Osteocyte (in vitro differentiated cells): ENCODE measurements around the gene PPRC1. TPM values are rescaled to one million over a fixed set of nuclear protein-coding genes. Genes with fewer than 3 reads are reported as not detected.
A peak's percentile ranks its signal among the peaks of the same experiment; 100 is the strongest.

Source experiments
- DNase-seq: peaks from one replicate; pipeline ENCODE4 v3.0.0; 2021; ENCODE audit warnings: mixed read lengths; ENCODE audit not compliant: unreplicated experiment; ENCODE audit errors: extremely low spot score
- H3K27ac Mint-ChIP-seq: one replicate; pipeline ENCODE4 v1.8.0; 2021; ENCODE audit warnings: mild to moderate bottlenecking, mixed read lengths; ENCODE audit not compliant: unreplicated experiment
- H3K27me3 Mint-ChIP-seq: one replicate; pipeline ENCODE4 v1.8.0; 2021; ENCODE audit warnings: mixed read lengths; ENCODE audit not compliant: unreplicated experiment
- H3K36me3 Mint-ChIP-seq: one replicate; pipeline ENCODE4 v1.8.0; 2021; ENCODE audit warnings: mixed read lengths; ENCODE audit not compliant: unreplicated experiment
- H3K4me1 Mint-ChIP-seq: one replicate; pipeline ENCODE4 v1.8.0; 2021; ENCODE audit warnings: mixed read lengths; ENCODE audit not compliant: unreplicated experiment
- H3K4me3 Mint-ChIP-seq: one replicate; pipeline ENCODE4 v1.8.0; 2021; ENCODE audit warnings: mild to moderate bottlenecking, moderate library complexity, mixed read lengths; ENCODE audit not compliant: unreplicated experiment
- H3K9me3 Mint-ChIP-seq: one replicate; pipeline ENCODE4 v1.8.0; 2021; ENCODE audit warnings: mixed read lengths; ENCODE audit not compliant: unreplicated experiment
- CTCF ChIP-seq: fragments of 200-600 bp; sonication (generic); IDR thresholded peaks from 2 replicates; pipeline ENCODE4 v1.5.0; 2021; ENCODE audit warnings: antibody characterized with exemption, mild to moderate bottlenecking, moderate library complexity
- total RNA-seq: library from RNA; stranded (reverse); gene quantifications from 2 replicates; pipeline ENCODE4 v1.2.1, GENCODE V29; 2021

Gene PPRC1
- total RNA-seq, 1 donor from 2014 or later: 40.7 TPM

GRCh38 chr10:102121739-102122372 is 11.0 kb upstream of the PPRC1 start:
- Mint-ChIP-seq H3K27me3 (no peaks in the 10 kb centered on the region), H3K4me3 (peak overlapping the region; percentile 82), H3K36me3 (no peaks in the 10 kb centered on the region), H3K27ac (peak overlapping the region; percentile 91), H3K9me3 (no peaks in the 10 kb centered on the region), H3K4me1 (peaks cover 35% of the 10 kb centered on the region)
- DNase-seq: no peak
- no peak for TF ChIP-seq CTCF

DNA sequence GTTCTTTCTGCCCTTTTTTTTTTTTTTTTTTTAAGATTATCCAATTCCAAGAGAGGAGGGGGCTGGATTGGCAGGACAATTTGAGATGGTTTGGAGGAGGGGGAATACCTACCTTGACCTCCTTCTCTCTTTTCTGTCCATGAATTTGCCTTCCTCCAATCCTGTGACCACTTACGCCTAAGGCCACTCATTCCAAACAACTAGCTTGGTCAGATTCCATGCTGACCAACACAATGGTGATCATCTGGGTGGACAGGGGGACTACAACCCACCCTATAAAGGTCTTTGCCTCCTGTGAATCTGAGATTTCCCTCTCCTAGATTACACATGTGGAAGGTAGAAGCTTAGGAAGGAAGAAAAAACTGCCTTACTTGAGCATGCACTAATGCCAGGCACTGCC is 10.4 kb upstream of the PPRC1 start:
- Mint-ChIP-seq H3K4me1 (peaks cover 30% of the 10 kb centered on the region), H3K27ac (peak overlapping the region; percentile 91), H3K4me3 (no peak overlapping the region), H3K27me3 (no peaks in the 10 kb centered on the region), H3K9me3 (no peaks in the 10 kb centered on the region), H3K36me3 (no peaks in the 10 kb centered on the region)
- no peak for DNase-seq
- TF ChIP-seq CTCF: no peak

GRCh38 chr10:102123223-102123622 is 9.6 kb upstream of the PPRC1 start:
- Mint-ChIP-seq H3K27me3 (no peaks in the 10 kb centered on the region), H3K9me3 (no peaks in the 10 kb centered on the region), H3K4me3 (no peak overlapping the region), H3K27ac (no peak overlapping the region), H3K4me1 (peaks cover 29% of the 10 kb centered on the region), H3K36me3 (no peaks in the 10 kb centered on the region)
- no peak for DNase-seq
- no peak for TF ChIP-seq CTCF

DNA sequence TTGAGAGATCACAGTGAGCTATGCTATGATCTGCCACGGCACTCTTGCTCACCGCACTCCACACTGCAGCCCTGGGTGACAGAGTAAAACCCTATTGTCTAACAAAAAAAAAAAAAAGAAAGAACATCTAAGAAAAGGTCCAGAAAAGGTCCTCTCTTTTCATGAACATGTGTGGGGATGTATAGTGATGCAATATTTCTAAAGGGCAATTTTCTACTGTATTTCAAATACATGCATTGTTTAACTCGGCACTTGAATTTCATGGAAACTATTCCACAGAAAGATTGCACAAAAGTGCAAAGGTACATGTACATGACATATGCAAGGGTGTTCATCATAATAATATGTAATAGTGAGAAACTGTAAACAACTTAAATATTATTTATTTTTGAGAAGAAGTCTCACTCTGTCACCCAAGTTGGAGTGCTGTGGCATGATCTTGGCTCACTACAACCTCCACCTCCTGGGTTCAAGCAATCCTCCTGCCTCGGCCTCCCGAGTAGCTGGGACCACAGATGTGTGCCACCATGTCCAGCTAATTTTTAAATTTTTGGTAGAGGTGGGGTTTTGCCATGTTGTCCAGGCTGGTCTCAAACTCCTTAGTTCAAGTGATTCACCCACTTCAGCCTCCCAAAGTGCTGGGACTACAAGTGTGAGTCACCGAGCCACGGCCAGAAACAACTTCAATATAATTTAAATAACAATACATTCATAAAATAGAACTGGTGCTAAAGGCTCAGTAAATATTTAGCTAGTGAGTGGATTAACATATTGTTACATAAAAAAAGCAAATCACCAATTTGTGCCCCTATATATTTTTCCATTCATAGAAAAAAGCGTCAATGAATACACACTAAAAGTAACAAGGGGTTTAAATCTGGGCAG is 1.3 kb upstream of the PPRC1 start:
- H3K4me3 Mint-ChIP-seq: no peak overlapping the region
- H3K36me3 Mint-ChIP-seq: no peaks in the 10 kb centered on the region
- H3K27me3 Mint-ChIP-seq: no peaks in the 10 kb centered on the region
- no peak for TF ChIP-seq CTCF
- no peaks in the 10 kb centered on the region for H3K9me3 Mint-ChIP-seq
- peaks cover 30% of the 10 kb centered on the region for H3K4me1 Mint-ChIP-seq
- H3K27ac Mint-ChIP-seq: peak overlapping the region; percentile 98
- no peak for DNase-seq

DNA sequence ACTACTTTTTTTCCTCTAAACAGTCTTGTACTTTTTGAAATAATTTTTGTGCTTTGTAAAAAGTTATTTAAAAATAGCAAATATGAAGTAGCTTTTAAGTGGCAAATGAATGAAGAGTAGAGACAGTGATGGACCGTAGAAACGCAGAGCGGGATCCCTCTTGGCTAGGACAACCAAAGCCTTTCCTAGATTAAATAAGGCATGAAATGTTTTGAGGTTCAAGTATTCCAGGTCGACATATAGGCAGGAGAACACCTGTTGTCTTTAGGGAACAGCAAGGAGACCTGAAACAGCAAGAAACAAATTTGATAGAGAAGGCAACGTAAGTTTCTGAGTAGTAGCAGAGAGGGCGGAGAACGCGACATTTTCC is 662 bp upstream of the PPRC1 start:
- DNase-seq: no peak
- Mint-ChIP-seq H3K36me3 (no peaks in the 10 kb centered on the region), H3K4me1 (peaks cover 32% of the 10 kb centered on the region), H3K27ac (peak overlapping the region; percentile 98), H3K9me3 (no peaks in the 10 kb centered on the region), H3K27me3 (no peaks in the 10 kb centered on the region), H3K4me3 (peak overlapping the region; percentile 99)
- no peak for TF ChIP-seq CTCF
